ENCODE results near the gene WDR35. TPM values are rescaled to one million over a fixed set of nuclear protein-coding genes. Genes with fewer than 3 reads are reported as not detected.

Gene WDR35
- total and polyA plus RNA-seq, 2 donors (not counting 3 experiments of a cell fraction or from before 2014, with no cell fraction given): 3.6 to 8.0 TPM

DNA sequence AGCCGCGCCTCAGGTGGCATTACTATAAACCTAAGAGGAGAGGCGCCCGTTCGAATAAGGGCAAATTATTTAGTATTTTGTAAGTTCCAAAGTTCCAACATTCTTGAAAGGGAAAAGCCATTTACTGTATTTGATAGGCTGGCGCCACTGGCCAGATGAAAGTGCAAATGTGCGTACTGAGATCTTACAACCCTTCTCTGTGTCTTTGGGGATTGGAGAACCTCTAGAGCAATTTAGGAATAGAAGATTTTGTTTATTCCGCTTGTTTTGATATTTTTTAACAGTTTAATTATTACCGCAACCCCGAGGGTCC lies 467 bp upstream of the WDR35 start:
- H3K4me2 ChIP-seq (ENCODE audit: insufficient read depth, low read length): peak overlapping the region; percentile 77
- H3K4me3 ChIP-seq (replicated peaks in 1 of 3; ENCODE audit: insufficient read depth in 1 of 3, low read depth in 1 of 3, low read length in 3 of 3): peak overlapping the region; percentile 31 to 78 (median 74)
- H3K36me3 ChIP-seq (ENCODE audit: control insufficient read depth in 2 of 2, extremely low read depth in 1 of 2, insufficient read depth in 2 of 2, low read length in 2 of 2): no peaks in the 10 kb centered on the region
- TF ChIP-seq EZH2 (IDR thresholded peaks at IDR 0.05; ENCODE audit: borderline replicate concordance, low read depth, low read length, severe bottlenecking) (no peak), MYC (IDR thresholded peaks at IDR 0.05; ENCODE audit: low read depth, low read length) (no peak), POLR2A (IDR thresholded peaks at IDR 0.05; ENCODE audit: low read depth, low read length) (no peak), JUN (IDR thresholded peaks at IDR 0.05; ENCODE audit: borderline replicate concordance, insufficient read depth, insufficient read length, low read depth) (no peak), POLR2AphosphoS5 (IDR thresholded peaks at IDR 0.05; ENCODE audit: insufficient read depth, low read depth, low read length) (no peak), FOS (IDR thresholded peaks at IDR 0.05; ENCODE audit: borderline replicate concordance, insufficient read depth, low read length) (no peak), CTCF (IDR thresholded peaks at IDR 0.05; ENCODE audit: extremely low read depth in 1 of 2, insufficient read depth in 1 of 2, low read depth in 1 of 2, low read length in 2 of 2) (no peak), GATA2 (IDR thresholded peaks at IDR 0.05; ENCODE audit: insufficient read depth, insufficient read length, low read depth, low read length) (no peak)
- TF ChIP-seq, protein P1, sequence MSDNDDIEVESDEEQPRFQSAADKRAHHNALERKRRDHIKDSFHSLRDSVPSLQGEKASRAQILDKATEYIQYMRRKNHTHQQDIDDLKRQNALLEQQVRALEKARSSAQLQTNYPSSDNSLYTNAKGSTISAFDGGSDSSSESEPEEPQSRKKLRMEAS (IDR thresholded peaks at IDR 0.05; ENCODE audit: insufficient read depth, insufficient read length): no peak
- intact Hi-C loops (cut with micrococcal nuclease): no loop called here
- peaks cover 8% of the 10 kb centered on the region for H3K79me2 ChIP-seq (ENCODE audit: control insufficient read depth, insufficient read depth, low read length)
- CTCF ChIA-PET: interaction anchor here (1.1 to 3.4 kb wide), 3 partner anchors 21 to 101 kb away, joined by 3 to 14 read pairs (median 4); no protein-coding TSS in a partner anchor
- no peak overlapping the region for H3K27ac ChIP-seq (ENCODE audit: insufficient read depth, low read depth, low read length)
- dilution Hi-C loops (cut with MboI; ENCODE audit: extremely low pct_ligation_motif_present, low sequenced_read_pairs): no loop called here
- peak overlapping the region; percentile 65 for H2AFZ ChIP-seq (ENCODE audit: low read depth, low read length)
- no peaks in the 10 kb centered on the region for H3K9me1 ChIP-seq (replicated peaks; ENCODE audit: control insufficient read depth, extremely low read depth, insufficient read depth, low read length)
- FAIRE-seq (no peak), DNase-seq (ENCODE audit: low read depth, low spot score) (no peak)
- peaks cover 13% of the 10 kb centered on the region for H3K4me1 ChIP-seq (ENCODE audit: control insufficient read depth, extremely low read depth, insufficient read depth, low read length)
- no peaks in the 10 kb centered on the region for H4K20me1 ChIP-seq (replicated peaks; ENCODE audit: control insufficient read depth, extremely low read depth, insufficient read depth, low read length)
- peak overlapping the region; percentile 64 for H3K9ac ChIP-seq (replicated peaks; ENCODE audit: extremely low read depth, insufficient read depth, low read length)
- no peaks in the 10 kb centered on the region for H3K27me3 ChIP-seq (ENCODE audit: control insufficient read depth in 2 of 2, insufficient read depth in 2 of 2, low read length in 2 of 2)
- no peaks in the 10 kb centered on the region for H3K9me3 ChIP-seq (replicated peaks; ENCODE audit: control insufficient read depth, insufficient read depth, low read length)
- TSS peak; percentile 66 for BruUV-seq (replicated peaks)
- POLR2A ChIA-PET: interaction anchor here (1.5 kb wide), 1 partner anchor 25 kb away, joined by 3 read pairs; no protein-coding TSS in a partner anchor
